GM12892 (cell line): ENCODE results near the gene BLOC1S3.

Source experiments
- POLR2A ChIP-seq: IDR thresholded peaks from 2 replicates; pipeline ENCODE4 v1.6.1; 2011; ENCODE audit warnings: low read depth, low read length, control low read depth
- TAF1 ChIP-seq: IDR thresholded peaks from 2 replicates; pipeline ENCODE4 v1.6.1; 2011; ENCODE audit warnings: low read depth, mild to moderate bottlenecking, control low read depth, low read length, borderline replicate concordance

- TF ChIP-seq TAF1 = no peak
- TF ChIP-seq POLR2A = no peak
Measured at GRCh38 chr19:45170146-45171106, 8.2 kb upstream of the BLOC1S3 start.
